GM10266 (cell line): ENCODE results near the gene TMEM53.
"Not testable (repeated sequence)": the region's sequence is repeated elsewhere in the genome, so short reads cannot be mapped to it uniquely, and the experiment has no call there.

Experiments
- DNase-seq: peaks from one replicate; pipeline ENCODE4 v3.0.0; 2012; ENCODE audit errors: extremely low spot score
- CTCF ChIP-seq: IDR thresholded peaks from 2 replicates; pipeline ENCODE4 v1.5.1; 2012; ENCODE audit warnings: mild to moderate bottlenecking, low read depth; ENCODE audit not compliant: control insufficient read depth, insufficient read depth; ENCODE audit errors: missing control alignments

Gene TMEM53

DNA sequence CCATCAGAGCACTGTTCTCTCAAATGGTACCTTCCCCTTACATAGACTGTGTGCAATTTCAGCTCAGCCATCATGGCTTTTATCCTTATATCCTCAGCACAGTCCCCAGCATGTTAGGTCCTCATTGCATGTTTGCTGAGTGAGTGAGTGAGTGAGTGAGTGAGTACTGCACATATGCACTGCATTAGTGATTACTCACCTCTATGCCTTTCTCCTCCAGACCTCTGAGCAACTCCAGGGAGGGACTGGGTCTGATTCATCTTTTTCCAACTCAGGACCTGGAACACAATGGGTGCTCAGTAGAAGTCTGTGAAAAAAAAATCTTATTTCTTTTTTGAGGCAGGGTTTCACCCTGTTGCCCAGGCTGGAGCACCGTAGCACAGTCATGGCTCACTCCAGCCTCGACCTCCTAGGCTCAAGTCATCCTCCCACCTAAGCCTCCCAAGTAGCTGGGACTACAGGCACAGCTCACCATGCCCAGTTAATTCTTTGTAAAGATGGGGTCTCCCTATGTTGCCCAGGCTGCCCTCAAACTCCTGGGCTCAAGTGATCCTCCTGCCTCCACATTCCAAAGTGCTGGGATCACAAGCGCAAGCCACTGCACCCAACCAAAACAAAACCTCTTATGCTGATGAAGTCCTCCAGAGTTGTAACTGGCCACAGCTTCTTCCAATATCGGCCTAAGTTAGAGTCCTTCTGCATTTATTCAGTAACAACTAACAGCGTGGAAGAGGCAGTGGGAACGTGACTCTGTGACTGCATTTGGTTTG lies 33.0 kb upstream of the TMEM53 start:
- DNase-seq: no peak
- no peak for TF ChIP-seq CTCF

DNA sequence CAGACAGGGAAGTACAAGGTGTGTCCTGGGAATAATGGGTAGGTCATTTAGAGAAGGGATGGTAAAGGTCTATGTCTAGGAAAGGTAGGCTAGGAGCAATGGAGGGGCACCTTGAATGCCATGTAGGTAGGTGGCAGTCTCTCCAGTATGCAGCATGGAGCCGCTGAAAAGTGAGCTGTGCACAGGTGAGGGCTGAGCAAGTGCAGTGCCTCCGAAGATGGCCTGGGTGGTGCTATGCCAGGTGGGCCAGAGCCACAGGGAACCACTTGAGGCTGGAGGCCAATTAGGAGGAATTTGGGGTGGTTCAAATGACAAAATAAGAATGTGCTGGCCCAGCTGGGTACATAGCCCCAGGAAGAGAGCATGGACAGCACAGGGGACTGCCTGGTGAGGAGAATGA lies 31.7 kb upstream of the TMEM53 start:
- no peak for TF ChIP-seq CTCF

GRCh38 chr1:44705470-44705869 lies 31.2 kb upstream of the TMEM53 start:
- TF ChIP-seq CTCF: no peak
- no peak for DNase-seq

More for the DNA sequence above, 31.7 kb upstream of the TMEM53 start:
- DNase-seq: no peak

DNA sequence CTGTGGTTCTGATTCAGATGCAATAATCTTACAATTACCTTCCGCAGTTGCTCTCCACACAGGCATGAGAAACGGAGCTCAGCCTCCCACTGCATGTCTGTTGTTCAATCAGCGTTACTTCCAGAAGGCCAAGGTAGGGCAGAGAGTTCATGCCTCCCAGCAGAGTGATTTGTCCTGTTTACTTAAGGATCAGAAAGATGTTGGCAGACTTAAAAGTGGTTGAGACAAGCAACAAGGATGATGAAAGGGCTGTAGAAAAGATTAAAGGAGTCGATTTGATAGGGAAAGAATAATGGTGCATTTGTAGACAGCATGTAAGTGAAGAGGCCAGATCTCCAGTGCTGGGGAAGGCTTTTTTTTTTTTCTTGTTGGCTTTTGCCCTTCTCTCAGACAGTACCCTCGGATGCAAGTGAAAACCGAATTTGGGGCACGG lies 26.9 kb upstream of the TMEM53 start:
- DNase-seq: no peak
- no peak for TF ChIP-seq CTCF

GRCh38 chr1:44700573-44700972 lies 26.3 kb upstream of the TMEM53 start:
- TF ChIP-seq CTCF: no peak
- no peak for DNase-seq

- not testable (repeated sequence) for DNase-seq
Measured at GRCh38 chr1:44699375-44699774, 25.1 kb upstream of the TMEM53 start.

GRCh38 chr1:44698138-44698537 lies 23.9 kb upstream of the TMEM53 start:
- DNase-seq: no peak
- TF ChIP-seq CTCF: no peak
